Kidney epithelial cell (primary cell): ENCODE measurements around the gene SUCNR1. TPM values are rescaled to one million over a fixed set of nuclear protein-coding genes. Genes with fewer than 3 reads are reported as not detected.
A peak's percentile ranks its signal among the peaks of the same experiment; 100 is the strongest.

Experiments
- DNase-seq: peaks from one replicate; pipeline ENCODE4 v3.0.0-alpha.2; 2010; ENCODE audit warnings: low read depth
- H3K27me3 ChIP-seq: 2 replicates; pipeline ENCODE4 v1.6.0; 2011; ENCODE audit warnings: low read length; ENCODE audit not compliant: control insufficient read depth, insufficient read depth
- H3K36me3 ChIP-seq: 2 replicates; pipeline ENCODE4 v1.5.1; 2011; ENCODE audit warnings: low read length; ENCODE audit not compliant: control insufficient read depth, insufficient read depth
- H3K4me3 ChIP-seq: 2 replicates; pipeline ENCODE4 v1.5.1; 2011; ENCODE audit warnings: low read depth, mild to moderate bottlenecking, control low read depth, low read length
- CTCF ChIP-seq: IDR thresholded peaks from 2 replicates; pipeline ENCODE4 v1.5.1; 2011; ENCODE audit warnings: mild to moderate bottlenecking, moderate library complexity, low read length, control low read depth, inconsistent platforms; ENCODE audit not compliant: insufficient read depth, poor library complexity, severe bottlenecking
- total RNA-seq: library from RNA; depleted of rRNA; stranded (reverse); fragments of >200 nt; gene quantifications from 2 replicates; pipeline ENCODE4 v1.2.3, GENCODE V29; 2015

SUCNR1 gene
- total RNA-seq, 1 donor from 2014 or later, result 0.08 TPM

GRCh38 chr3:151918253-151919029, 45.0 kb downstream of the SUCNR1 start:
- Histone ChIP-seq H3K4me3 (no peak overlapping the region), H3K36me3 (no peaks in the 10 kb centered on the region), H3K27me3 (no peaks in the 10 kb centered on the region)
- DNase-seq, result peak; percentile 19
- TF ChIP-seq CTCF, result peak; percentile 50

- H3K4me3 ChIP-seq, result no peak overlapping the region
- DNase-seq, result no peak
- H3K27me3 ChIP-seq, result no peaks in the 10 kb centered on the region
These were observed 45.5 kb downstream of the SUCNR1 start for GRCh38 chr3:151919030-151919328.

GRCh38 chr3:151919446-151919845, 46.0 kb downstream of the SUCNR1 start:
- no peak overlapping the region for H3K4me3 ChIP-seq
- no peaks in the 10 kb centered on the region for H3K36me3 ChIP-seq
- no peak for TF ChIP-seq CTCF
- no peak for DNase-seq
- no peaks in the 10 kb centered on the region for H3K27me3 ChIP-seq

More at GRCh38 chr3:151919030-151919328, 45.5 kb downstream of the SUCNR1 start:
- H3K36me3 ChIP-seq, result no peaks in the 10 kb centered on the region
- no peak for TF ChIP-seq CTCF

- no peak for DNase-seq
- H3K27me3 ChIP-seq, result no peaks in the 10 kb centered on the region
- no peak for TF ChIP-seq CTCF
- no peak overlapping the region for H3K4me3 ChIP-seq
- H3K36me3 ChIP-seq, result no peaks in the 10 kb centered on the region
These were observed 50.5 kb downstream of the SUCNR1 start for GRCh38 chr3:151923901-151924300.

GRCh38 chr3:151924753-151925152, 51.3 kb downstream of the SUCNR1 start:
- Histone ChIP-seq H3K36me3 (no peaks in the 10 kb centered on the region), H3K27me3 (no peaks in the 10 kb centered on the region), H3K4me3 (no peak overlapping the region)
- DNase-seq, result no peak
- TF ChIP-seq CTCF, result no peak

GRCh38 chr3:151925419-151925818, 52.0 kb downstream of the SUCNR1 start:
- no peak overlapping the region for H3K4me3 ChIP-seq

More at GRCh38 chr3:151925419-151925818, 52.0 kb downstream of the SUCNR1 start:
- no peak for DNase-seq
- Histone ChIP-seq H3K27me3 (no peaks in the 10 kb centered on the region), H3K36me3 (no peaks in the 10 kb centered on the region)
- no peak for TF ChIP-seq CTCF
